ENCODE measurements around the gene STK17B.
A peak's percentile ranks its signal among the peaks of the same experiment; 100 is the strongest.

The STK17B gene

GRCh38 chr2:196163285-196163684 is 8.1 kb downstream of the STK17B start:
- no peaks in the 10 kb centered on the region for H3K27me3 ChIP-seq (ENCODE audit: insufficient read depth, low read length, poor library complexity, severe bottlenecking)
- peaks cover 97% of the 10 kb centered on the region for H3K79me2 ChIP-seq (ENCODE audit: insufficient read depth, low read length)
- peaks cover 6% of the 10 kb centered on the region; the same call in 1 of the 2 replicates for H3F3A ChIP-seq (ENCODE audit: low read depth)
- peaks cover 88% of the 10 kb centered on the region for H4K20me1 ChIP-seq (ENCODE audit: insufficient read depth, low read length, poor library complexity, severe bottlenecking)
- H3K4me3 ChIP-seq (ENCODE audit: low read length, poor library complexity, severe bottlenecking): peak overlapping the region; percentile 58
- peaks cover 40% of the 10 kb centered on the region for H3K36me3 ChIP-seq (ENCODE audit: insufficient read depth, low read length)
- H3K4me2 ChIP-seq (ENCODE audit: low read depth, low read length, poor library complexity, severe bottlenecking): peak overlapping the region; percentile 65
- no peaks in the 10 kb centered on the region for H3K9me3 ChIP-seq (ENCODE audit: insufficient read depth, low read depth, low read length)
- H3K4me1 ChIP-seq (ENCODE audit: insufficient read depth, low read length, poor library complexity, severe bottlenecking): peaks cover 84% of the 10 kb centered on the region
- H3K9ac ChIP-seq (ENCODE audit: low read depth, low read length, poor library complexity, severe bottlenecking): no peak overlapping the region
- H2AFZ ChIP-seq (ENCODE audit: low read length): no peak overlapping the region
- H3K9me2 ChIP-seq (replicated peaks; ENCODE audit: low read depth, low read length): no peaks in the 10 kb centered on the region
- TF ChIP-seq, protein P1, sequence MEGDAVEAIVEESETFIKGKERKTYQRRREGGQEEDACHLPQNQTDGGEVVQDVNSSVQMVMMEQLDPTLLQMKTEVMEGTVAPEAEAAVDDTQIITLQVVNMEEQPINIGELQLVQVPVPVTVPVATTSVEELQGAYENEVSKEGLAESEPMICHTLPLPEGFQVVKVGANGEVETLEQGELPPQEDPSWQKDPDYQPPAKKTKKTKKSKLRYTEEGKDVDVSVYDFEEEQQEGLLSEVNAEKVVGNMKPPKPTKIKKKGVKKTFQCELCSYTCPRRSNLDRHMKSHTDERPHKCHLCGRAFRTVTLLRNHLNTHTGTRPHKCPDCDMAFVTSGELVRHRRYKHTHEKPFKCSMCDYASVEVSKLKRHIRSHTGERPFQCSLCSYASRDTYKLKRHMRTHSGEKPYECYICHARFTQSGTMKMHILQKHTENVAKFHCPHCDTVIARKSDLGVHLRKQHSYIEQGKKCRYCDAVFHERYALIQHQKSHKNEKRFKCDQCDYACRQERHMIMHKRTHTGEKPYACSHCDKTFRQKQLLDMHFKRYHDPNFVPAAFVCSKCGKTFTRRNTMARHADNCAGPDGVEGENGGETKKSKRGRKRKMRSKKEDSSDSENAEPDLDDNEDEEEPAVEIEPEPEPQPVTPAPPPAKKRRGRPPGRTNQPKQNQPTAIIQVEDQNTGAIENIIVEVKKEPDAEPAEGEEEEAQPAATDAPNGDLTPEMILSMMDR (conservative IDR thresholded peaks at IDR 0.05; ENCODE audit: low read length): no peak
- no peak for TF ChIP-seq EZH2phosphoT487 (IDR thresholded peaks at IDR 0.05; ENCODE audit: borderline replicate concordance)

GRCh38 chr2:196162586-196163175 is 8.7 kb downstream of the STK17B start:
- no peaks in the 10 kb centered on the region for H3K9me3 ChIP-seq (ENCODE audit: insufficient read depth, low read depth, low read length)
- H3K4me3 ChIP-seq (ENCODE audit: low read length, poor library complexity, severe bottlenecking): peak overlapping the region; percentile 58
- peak overlapping the region; percentile 65 for H3K4me2 ChIP-seq (ENCODE audit: low read depth, low read length, poor library complexity, severe bottlenecking)
- no peaks in the 10 kb centered on the region for H3K27me3 ChIP-seq (ENCODE audit: insufficient read depth, low read length, poor library complexity, severe bottlenecking)
- peaks cover 97% of the 10 kb centered on the region for H3K79me2 ChIP-seq (ENCODE audit: insufficient read depth, low read length)
- peaks cover 87% of the 10 kb centered on the region for H4K20me1 ChIP-seq (ENCODE audit: insufficient read depth, low read length, poor library complexity, severe bottlenecking)
- H2AFZ ChIP-seq (ENCODE audit: low read length): no peak overlapping the region
- H3K4me1 ChIP-seq (ENCODE audit: insufficient read depth, low read length, poor library complexity, severe bottlenecking): peaks cover 88% of the 10 kb centered on the region
- H3F3A ChIP-seq (ENCODE audit: low read depth): peaks cover 6% of the 10 kb centered on the region; the same call in 1 of the 2 replicates
- no peaks in the 10 kb centered on the region for H3K9me2 ChIP-seq (replicated peaks; ENCODE audit: low read depth, low read length)
- TF ChIP-seq, protein P1 (conservative IDR thresholded peaks at IDR 0.05; ENCODE audit: low read length): no peak
- TF ChIP-seq EZH2phosphoT487 (IDR thresholded peaks at IDR 0.05; ENCODE audit: borderline replicate concordance): no peak
- H3K9ac ChIP-seq (ENCODE audit: low read depth, low read length, poor library complexity, severe bottlenecking): no peak overlapping the region
- H3K36me3 ChIP-seq (ENCODE audit: insufficient read depth, low read length): peaks cover 40% of the 10 kb centered on the region

GRCh38 chr2:196160946-196161345 is 10.4 kb downstream of the STK17B start:
- peaks cover 82% of the 10 kb centered on the region for H3K4me1 ChIP-seq (ENCODE audit: insufficient read depth, low read length, poor library complexity, severe bottlenecking)

More at GRCh38 chr2:196160946-196161345, 10.4 kb downstream of the STK17B start:
- Histone ChIP-seq H3F3A (ENCODE audit: low read depth) (no peaks in the 10 kb centered on the region), H2AFZ (ENCODE audit: low read length) (no peak overlapping the region), H3K36me3 (ENCODE audit: insufficient read depth, low read length) (peaks cover 47% of the 10 kb centered on the region), H4K20me1 (ENCODE audit: insufficient read depth, low read length, poor library complexity, severe bottlenecking) (peaks cover 89% of the 10 kb centered on the region), H3K79me2 (ENCODE audit: insufficient read depth, low read length) (peaks cover 97% of the 10 kb centered on the region), H3K9ac (ENCODE audit: low read depth, low read length, poor library complexity, severe bottlenecking) (peak overlapping the region; percentile 43), H3K9me2 (replicated peaks; ENCODE audit: low read depth, low read length) (no peaks in the 10 kb centered on the region), H3K9me3 (ENCODE audit: insufficient read depth, low read depth, low read length) (no peaks in the 10 kb centered on the region), H3K4me2 (ENCODE audit: low read depth, low read length, poor library complexity, severe bottlenecking) (peak overlapping the region; percentile 83), H3K27me3 (ENCODE audit: insufficient read depth, low read length, poor library complexity, severe bottlenecking) (no peaks in the 10 kb centered on the region), H3K4me3 (ENCODE audit: low read length, poor library complexity, severe bottlenecking) (peak overlapping the region; percentile 66)
- TF ChIP-seq, protein P1 (conservative IDR thresholded peaks at IDR 0.05; ENCODE audit: low read length): no peak
- TF ChIP-seq EZH2phosphoT487 (IDR thresholded peaks at IDR 0.05; ENCODE audit: borderline replicate concordance): no peak
